ENCODE data around the gene ALB. TPM values are rescaled to one million over a fixed set of nuclear protein-coding genes. Genes with fewer than 3 reads are reported as not detected.

Gene ALB
- total RNA-seq, result 0.24 TPM in 1 of 2 replicates, not detected in the other

DNA sequence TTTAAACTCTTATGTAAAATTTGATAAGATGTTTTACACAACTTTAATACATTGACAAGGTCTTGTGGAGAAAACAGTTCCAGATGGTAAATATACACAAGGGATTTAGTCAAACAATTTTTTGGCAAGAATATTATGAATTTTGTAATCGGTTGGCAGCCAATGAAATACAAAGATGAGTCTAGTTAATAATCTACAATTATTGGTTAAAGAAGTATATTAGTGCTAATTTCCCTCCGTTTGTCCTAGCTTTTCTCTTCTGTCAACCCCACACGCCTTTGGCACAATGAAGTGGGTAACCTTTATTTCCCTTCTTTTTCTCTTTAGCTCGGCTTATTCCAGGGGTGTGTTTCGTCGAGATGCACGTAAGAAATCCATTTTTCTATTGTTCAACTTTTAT lies at the start of gene ALB:
ALB (plus strand) TSS at position 246 of the 400 bp plus-strand sequence; CDS start at position 287, 41 bp downstream.

DNA sequence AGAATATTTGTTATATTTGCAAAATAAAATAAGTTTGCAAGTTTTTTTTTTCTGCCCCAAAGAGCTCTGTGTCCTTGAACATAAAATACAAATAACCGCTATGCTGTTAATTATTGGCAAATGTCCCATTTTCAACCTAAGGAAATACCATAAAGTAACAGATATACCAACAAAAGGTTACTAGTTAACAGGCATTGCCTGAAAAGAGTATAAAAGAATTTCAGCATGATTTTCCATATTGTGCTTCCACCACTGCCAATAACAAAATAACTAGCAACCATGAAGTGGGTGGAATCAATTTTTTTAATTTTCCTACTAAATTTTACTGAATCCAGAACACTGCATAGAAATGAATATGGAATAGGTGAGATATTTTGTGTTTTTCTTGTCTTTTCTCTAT lies 31.9 kb downstream of the ALB start, which contains the start of gene AFP:
AFP (plus strand) TSS at position 238 of the 400 bp plus-strand sequence; CDS start at position 280, 42 bp downstream.

Other genes with a start within 250 kb of the ALB start
- gene ANKRD17, start 145.5 kb upstream of the ALB start, total RNA-seq, result 36.4 and 42.7 TPM in 2 replicates
- gene AFP, start 31.9 kb downstream of the ALB start, total RNA-seq, result not detected in 2 replicates
- gene AFM, start 77.5 kb downstream of the ALB start, total RNA-seq, result not detected in 2 replicates
- gene RASSF6, start 216.1 kb downstream of the ALB start, total RNA-seq, result 3.9 and 7.9 TPM in 2 replicates